ENCODE results near the gene RCHY1.

RCHY1 gene

DNA sequence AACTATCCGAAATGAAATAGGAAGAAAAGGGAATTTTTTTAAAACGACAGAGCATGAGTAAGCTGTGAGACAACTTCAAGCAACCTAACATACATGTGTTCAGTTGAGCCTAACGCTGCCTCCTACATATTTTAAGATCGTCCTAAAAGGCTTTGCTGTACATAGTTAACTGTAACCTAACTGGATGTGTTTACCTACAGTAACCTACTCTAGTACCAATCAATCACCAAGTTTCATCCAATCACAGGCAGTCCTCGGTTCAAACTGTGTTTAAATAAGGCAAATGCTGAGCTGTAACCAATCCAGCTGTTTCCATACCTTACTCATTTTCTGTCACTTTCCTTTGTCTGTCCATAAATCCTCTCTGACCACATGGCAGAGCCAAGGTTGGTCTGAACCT is 17.1 kb downstream of the RCHY1 start:
- TF ChIP-seq FOXP2 (optimal IDR thresholded peaks at IDR 0.05; ENCODE audit: borderline replicate concordance, extremely low read depth, extremely low read length, insufficient read depth) (no peak), TAF1 (IDR thresholded peaks at IDR 0.05; ENCODE audit: borderline replicate concordance, insufficient read depth, low read length) (no peak)

DNA sequence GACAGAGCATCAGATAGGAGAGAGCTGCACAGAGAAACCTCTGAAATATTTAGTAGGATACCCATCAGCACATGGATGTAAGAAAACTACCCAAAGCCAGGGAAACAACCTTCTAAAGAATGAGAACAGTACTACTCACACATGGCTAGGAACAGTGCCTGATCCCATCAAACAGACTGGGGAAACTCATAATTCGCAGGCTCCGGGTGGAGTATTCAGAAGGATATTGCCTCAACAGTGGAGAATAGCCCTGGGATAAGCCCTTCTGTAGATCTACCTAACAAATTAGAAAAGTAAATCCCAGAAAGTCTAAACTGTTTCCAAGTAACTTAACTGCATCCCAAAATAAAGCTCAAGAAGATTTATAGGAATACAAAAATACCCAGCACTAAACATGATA is 17.8 kb downstream of the RCHY1 start:
- TF ChIP-seq, protein P1, sequence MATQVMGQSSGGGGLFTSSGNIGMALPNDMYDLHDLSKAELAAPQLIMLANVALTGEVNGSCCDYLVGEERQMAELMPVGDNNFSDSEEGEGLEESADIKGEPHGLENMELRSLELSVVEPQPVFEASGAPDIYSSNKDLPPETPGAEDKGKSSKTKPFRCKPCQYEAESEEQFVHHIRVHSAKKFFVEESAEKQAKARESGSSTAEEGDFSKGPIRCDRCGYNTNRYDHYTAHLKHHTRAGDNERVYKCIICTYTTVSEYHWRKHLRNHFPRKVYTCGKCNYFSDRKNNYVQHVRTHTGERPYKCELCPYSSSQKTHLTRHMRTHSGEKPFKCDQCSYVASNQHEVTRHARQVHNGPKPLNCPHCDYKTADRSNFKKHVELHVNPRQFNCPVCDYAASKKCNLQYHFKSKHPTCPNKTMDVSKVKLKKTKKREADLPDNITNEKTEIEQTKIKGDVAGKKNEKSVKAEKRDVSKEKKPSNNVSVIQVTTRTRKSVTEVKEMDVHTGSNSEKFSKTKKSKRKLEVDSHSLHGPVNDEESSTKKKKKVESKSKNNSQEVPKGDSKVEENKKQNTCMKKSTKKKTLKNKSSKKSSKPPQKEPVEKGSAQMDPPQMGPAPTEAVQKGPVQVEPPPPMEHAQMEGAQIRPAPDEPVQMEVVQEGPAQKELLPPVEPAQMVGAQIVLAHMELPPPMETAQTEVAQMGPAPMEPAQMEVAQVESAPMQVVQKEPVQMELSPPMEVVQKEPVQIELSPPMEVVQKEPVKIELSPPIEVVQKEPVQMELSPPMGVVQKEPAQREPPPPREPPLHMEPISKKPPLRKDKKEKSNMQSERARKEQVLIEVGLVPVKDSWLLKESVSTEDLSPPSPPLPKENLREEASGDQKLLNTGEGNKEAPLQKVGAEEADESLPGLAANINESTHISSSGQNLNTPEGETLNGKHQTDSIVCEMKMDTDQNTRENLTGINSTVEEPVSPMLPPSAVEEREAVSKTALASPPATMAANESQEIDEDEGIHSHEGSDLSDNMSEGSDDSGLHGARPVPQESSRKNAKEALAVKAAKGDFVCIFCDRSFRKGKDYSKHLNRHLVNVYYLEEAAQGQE (IDR thresholded peaks at IDR 0.05; ENCODE audit: insufficient read depth in 1 of 2, low read depth in 2 of 2, low read length in 2 of 2) = no peak

DNA sequence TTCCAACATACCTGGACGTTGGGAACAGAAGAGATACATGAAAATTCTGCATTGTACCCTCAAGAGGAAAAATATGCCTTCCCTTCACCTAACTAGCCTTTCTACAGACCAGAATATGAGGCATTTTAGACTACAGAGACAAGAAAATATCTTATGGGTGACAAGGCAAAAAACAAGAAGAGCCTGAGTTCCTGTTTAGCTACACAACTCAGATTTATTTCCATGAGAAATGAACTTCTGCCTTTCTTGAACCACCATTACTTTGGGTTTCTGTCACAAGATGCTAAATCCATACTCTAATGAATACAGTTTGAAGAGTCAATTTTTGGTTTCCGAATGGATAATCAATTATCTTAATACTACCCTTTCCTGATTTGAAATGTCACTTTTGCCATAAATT is 18.7 kb downstream of the RCHY1 start:
- TF ChIP-seq POLR2AphosphoS5 (IDR thresholded peaks at IDR 0.05; ENCODE audit: low read depth, low read length) (no peak), SIN3A (IDR thresholded peaks at IDR 0.05; ENCODE audit: borderline replicate concordance, insufficient read depth, low read length) (no peak), TAF1 (IDR thresholded peaks at IDR 0.05; ENCODE audit: borderline replicate concordance, insufficient read depth, low read length) (no peak), FOXP2 (optimal IDR thresholded peaks at IDR 0.05; ENCODE audit: borderline replicate concordance, extremely low read depth, extremely low read length, insufficient read depth) (no peak)
- TF ChIP-seq, protein P1 (IDR thresholded peaks at IDR 0.05; ENCODE audit: insufficient read depth in 1 of 2, low read depth in 2 of 2, low read length in 2 of 2) = no peak

DNA sequence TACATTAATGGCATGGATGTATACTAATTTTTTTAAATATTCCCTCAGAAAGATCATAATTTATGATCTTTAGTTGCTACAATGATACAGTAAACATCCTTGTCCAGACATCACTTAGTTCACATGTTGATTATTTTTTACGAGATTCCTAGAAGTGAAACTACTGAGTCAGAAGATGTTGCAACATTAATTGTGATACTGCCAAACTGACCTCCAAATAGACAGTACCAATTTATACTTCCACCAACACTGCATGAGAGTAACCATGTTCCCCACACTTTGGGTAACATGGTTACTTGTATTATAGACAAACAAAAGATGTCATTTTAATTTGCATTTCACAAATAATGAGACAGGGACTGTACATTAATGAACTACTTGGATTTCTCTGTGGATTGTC is 19.6 kb downstream of the RCHY1 start:
- TF ChIP-seq POLR2AphosphoS5 (IDR thresholded peaks at IDR 0.05; ENCODE audit: low read depth, low read length) (no peak), TAF1 (IDR thresholded peaks at IDR 0.05; ENCODE audit: borderline replicate concordance, insufficient read depth, low read length) (no peak), SIN3A (IDR thresholded peaks at IDR 0.05; ENCODE audit: borderline replicate concordance, insufficient read depth, low read length) (no peak), FOXP2 (optimal IDR thresholded peaks at IDR 0.05; ENCODE audit: borderline replicate concordance, extremely low read depth, extremely low read length, insufficient read depth) (no peak)
- TF ChIP-seq, protein P1 (IDR thresholded peaks at IDR 0.05; ENCODE audit: insufficient read depth in 1 of 2, low read depth in 2 of 2, low read length in 2 of 2) = no peak

DNA sequence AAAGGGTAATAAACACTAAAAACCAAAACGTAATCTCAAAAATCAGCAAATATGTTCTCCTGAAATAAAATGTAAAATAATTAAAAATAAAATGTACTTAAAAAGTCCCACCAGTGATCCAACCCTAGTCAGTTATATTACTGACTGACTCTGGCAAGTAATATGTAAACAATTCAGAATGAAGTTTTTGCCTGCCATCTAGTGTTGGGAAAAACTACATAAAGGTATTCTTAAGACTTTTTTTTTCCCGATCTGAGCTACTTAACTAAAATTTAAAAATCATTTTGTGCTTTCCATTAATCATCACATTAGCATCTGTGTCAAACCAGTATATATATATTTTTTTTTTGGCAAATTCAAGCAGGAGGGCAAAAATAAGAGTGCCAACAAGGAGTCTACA is 24.0 kb downstream of the RCHY1 start:
- no peak for TF ChIP-seq FOXP2 (optimal IDR thresholded peaks at IDR 0.05; ENCODE audit: borderline replicate concordance, extremely low read depth, extremely low read length, insufficient read depth)
- TF ChIP-seq TAF1 (IDR thresholded peaks at IDR 0.05; ENCODE audit: borderline replicate concordance, insufficient read depth, low read length) = no peak
- TF ChIP-seq POLR2AphosphoS5 (IDR thresholded peaks at IDR 0.05; ENCODE audit: low read depth, low read length) = no peak
- TF ChIP-seq, protein P1 (IDR thresholded peaks at IDR 0.05; ENCODE audit: insufficient read depth in 1 of 2, low read depth in 2 of 2, low read length in 2 of 2) = no peak
- no peak for TF ChIP-seq SIN3A (IDR thresholded peaks at IDR 0.05; ENCODE audit: borderline replicate concordance, insufficient read depth, low read length)
